H1 (cell line): Measurements from ENCODE around the gene RIPOR2. TPM values are rescaled to one million over a fixed set of nuclear protein-coding genes. Genes with fewer than 3 reads are reported as not detected.

ENCODE experiments used
- CTCF ChIA-PET: fragments of 300-600 bp; sonication (Branson Sonifier 250); formaldehyde crosslinking; loops from one replicate; lab custom pipeline; 2021; ENCODE audit not compliant: partially characterized antibody; lab: Charles Lee
- POLR2A ChIA-PET: fragments of 300-600 bp; sonication (Branson Sonifier 250); formaldehyde crosslinking; loops from one replicate; lab custom pipeline; 2021; ENCODE audit warnings: inconsistent platforms; ENCODE audit not compliant: partially characterized antibody; lab: Charles Lee
- DNase-seq, 2 experiments: peaks; one replicate each; pipeline versions ENCODE4 v3.0.0 to v3.0.0-alpha.2; 2010 to 2022; ENCODE audit warnings: low spot score in 2 of 2, low read depth in 1 of 2, mixed read lengths in 1 of 2
- FAIRE-seq: peaks from 2 replicates; lab custom pipeline; 2011; peaks lifted over from hg19 to GRCh38; lab: Jason Lieb, UNC
- H2AFZ ChIP-seq: 2 replicates; pipeline ENCODE4 v1.8.1; 2012; ENCODE audit warnings: low read length, inconsistent platforms
- H2AK5ac ChIP-seq: 2 replicates; pipeline ENCODE4 v1.6.1; 2013; ENCODE audit warnings: low read depth, low read length
- H2BK120ac ChIP-seq: replicated peaks from 2 replicates; pipeline ENCODE3; 2013; ENCODE audit warnings: low read depth, low read length, inconsistent platforms
- H2BK12ac ChIP-seq: 2 replicates; pipeline ENCODE4 v1.6.1; 2013; ENCODE audit warnings: low read depth, low read length
- H2BK15ac ChIP-seq: 2 replicates; pipeline ENCODE4 v1.6.1; 2013; ENCODE audit warnings: low read length
- H2BK20ac ChIP-seq: 2 replicates; pipeline ENCODE4 v1.6.1; 2013; ENCODE audit warnings: low read length
- H2BK5ac ChIP-seq: 2 replicates; pipeline ENCODE4 v1.6.1; 2013; ENCODE audit warnings: low read depth, low read length
- H3K14ac ChIP-seq: 2 replicates; pipeline ENCODE4 v1.6.1; 2013; ENCODE audit warnings: inconsistent platforms; ENCODE audit not compliant: insufficient read length
- H3K18ac ChIP-seq: 2 replicates; pipeline ENCODE4 v1.6.1; 2013; ENCODE audit warnings: low read length; ENCODE audit errors: extremely low read depth
- H3K23ac ChIP-seq: 2 replicates; pipeline ENCODE4 v1.6.1; 2013; ENCODE audit warnings: inconsistent platforms; ENCODE audit not compliant: insufficient read length
- H3K23me2 ChIP-seq: 2 replicates; pipeline ENCODE4 v1.6.1; 2013; ENCODE audit warnings: low read depth, low read length
- H3K27ac ChIP-seq: 2 replicates; pipeline ENCODE4 v1.6.1; 2011; ENCODE audit warnings: low read depth, low read length, inconsistent platforms
- H3K27me3 ChIP-seq, 4 experiments: replicated peaks in 1 of 4; 1 replicate in 1 of 4; 2 replicates in 3 of 4; pipeline versions ENCODE4 v1.6.1 to v1.8.1; 2011 to 2013; ENCODE audit warnings: low read length in 3 of 4, mild to moderate bottlenecking in 3 of 4, inconsistent platforms in 2 of 4, mixed read lengths in 2 of 4, moderate library complexity in 1 of 4; ENCODE audit not compliant: control insufficient read depth in 3 of 4, insufficient read depth in 3 of 4; ENCODE audit errors: extremely low read depth in 1 of 4
- H3K36me3 ChIP-seq, 4 experiments: 2 replicates each; pipeline versions ENCODE4 v1.6.1 to v1.8.1; 2011 to 2013; ENCODE audit warnings: mild to moderate bottlenecking in 4 of 4, low read length in 3 of 4, moderate library complexity in 2 of 4, control low read depth in 1 of 4, inconsistent platforms in 1 of 4; ENCODE audit not compliant: insufficient read depth in 4 of 4, control insufficient read depth in 2 of 4
- H3K4ac ChIP-seq: replicated peaks from 2 replicates; pipeline ENCODE3; 2013; ENCODE audit warnings: low read length, low read depth, mixed read lengths, inconsistent platforms; ENCODE audit not compliant: insufficient read length
- H3K4me1 ChIP-seq, 4 experiments: replicated peaks in 1 of 4; 1 replicate in 1 of 4; 2 replicates in 3 of 4; pipeline versions ENCODE4 v1.6.1 to v1.8.1; 2011 to 2013; ENCODE audit warnings: low read length in 3 of 4, inconsistent platforms in 2 of 4, mixed read lengths in 1 of 4; ENCODE audit not compliant: insufficient read depth in 4 of 4, control insufficient read depth in 3 of 4
- H3K4me2 ChIP-seq, 2 experiments: 2 replicates each; pipeline versions ENCODE4 v1.6.1 to v1.8.1; 2011 to 2013; ENCODE audit warnings: low read depth in 2 of 2, low read length in 2 of 2, control low read depth in 1 of 2, inconsistent platforms in 1 of 2, mild to moderate bottlenecking in 1 of 2; ENCODE audit not compliant: insufficient read depth in 1 of 2
- H3K4me3 ChIP-seq, 4 experiments: fragments of 200-600, 300-600 bp in 1 of 4; sonication (generic), shearing (Covaris generic), sonication (Bioruptor Twin) in 1 of 4; 2 replicates each; pipeline versions ENCODE4 v1.5.1 to v1.8.1; 2011 to 2016; ENCODE audit warnings: low read length in 4 of 4, low read depth in 3 of 4, control low read depth in 2 of 4, inconsistent platforms in 2 of 4, mild to moderate bottlenecking in 2 of 4, mixed read lengths in 1 of 4, moderate library complexity in 1 of 4; ENCODE audit not compliant: insufficient read depth in 2 of 4; ENCODE audit errors: extremely low read depth in 1 of 4
- H3K56ac ChIP-seq: replicated peaks from 2 replicates; pipeline ENCODE3; 2013; ENCODE audit warnings: low read depth, mild to moderate bottlenecking, mixed read lengths, low read length, inconsistent platforms; ENCODE audit not compliant: insufficient read length
- H3K79me1 ChIP-seq: 2 replicates; pipeline ENCODE4 v1.6.1; 2013; ENCODE audit warnings: low read depth, low read length, control low read depth
- H3K79me2 ChIP-seq, 2 experiments: 2 replicates each; pipeline versions ENCODE4 v1.6.1 to v1.8.1; 2012 to 2013; ENCODE audit warnings: low read length in 2 of 2, mild to moderate bottlenecking in 2 of 2, inconsistent platforms in 1 of 2; ENCODE audit not compliant: insufficient read depth in 2 of 2, control insufficient read depth in 1 of 2
- H3K9ac ChIP-seq, 4 experiments: replicated peaks in 1 of 4; 1 replicate in 1 of 4; 2 replicates in 3 of 4; pipeline versions ENCODE4 v1.6.1 to v1.8.1; 2011 to 2013; ENCODE audit warnings: low read depth in 3 of 4, low read length in 3 of 4, control low read depth in 2 of 4, mild to moderate bottlenecking in 2 of 4, moderate library complexity in 2 of 4, inconsistent platforms in 1 of 4; ENCODE audit errors: extremely low read depth in 1 of 4
- H3K9me3 ChIP-seq, 2 experiments: 2 replicates each; pipeline versions ENCODE4 v1.6.1 to v1.8.1; 2012 to 2013; ENCODE audit warnings: mild to moderate bottlenecking in 2 of 2, moderate library complexity in 2 of 2, control low read depth in 1 of 2, inconsistent platforms in 1 of 2, low read depth in 1 of 2, low read length in 1 of 2, mixed read lengths in 1 of 2; ENCODE audit not compliant: insufficient read depth in 2 of 2
- H4K20me1 ChIP-seq, 2 experiments: replicated peaks in 1 of 2; 2 replicates each; pipeline versions ENCODE3 to v1.8.1; 2011 to 2013; ENCODE audit warnings: inconsistent platforms in 2 of 2, low read length in 2 of 2, mild to moderate bottlenecking in 1 of 2; ENCODE audit not compliant: insufficient read depth in 2 of 2, control insufficient read depth in 1 of 2
- H4K5ac ChIP-seq: 2 replicates; pipeline ENCODE4 v1.6.1; 2013; ENCODE audit warnings: low read length, low read depth, mixed read lengths, inconsistent platforms; ENCODE audit not compliant: insufficient read length
- H4K8ac ChIP-seq: 2 replicates; pipeline ENCODE4 v1.8.0; 2013; ENCODE audit warnings: mild to moderate bottlenecking, moderate library complexity, low read length, inconsistent platforms; ENCODE audit not compliant: insufficient read depth; ENCODE audit errors: extremely low read depth
- H4K91ac ChIP-seq: replicated peaks from 2 replicates; pipeline ENCODE3; 2013; ENCODE audit warnings: low read length, mixed read lengths, inconsistent platforms; ENCODE audit not compliant: insufficient read length
- BACH1 ChIP-seq: IDR thresholded peaks from 2 replicates; pipeline ENCODE4 v1.6.1; 2012; ENCODE audit warnings: low read length, improper control_type of control experiment
- CBX5 ChIP-seq: fragments of 300-800, 300-1000 bp; sonication (generic); IDR thresholded peaks from 2 replicates; pipeline ENCODE4 v1.7.1; 2016; ENCODE audit warnings: antibody characterized with exemption, low read length, low read depth
- CBX8 ChIP-seq: fragments of 300-800, 300-1000 bp; sonication (generic); IDR thresholded peaks from 2 replicates; pipeline ENCODE4 v1.7.1; 2016; ENCODE audit warnings: low read depth, low read length, borderline replicate concordance
- CHD1 ChIP-seq: IDR thresholded peaks from 2 replicates; pipeline ENCODE4 v1.6.1; 2012; ENCODE audit warnings: low read depth, low read length, improper control_type of control experiment
- EGR1 ChIP-seq: IDR thresholded peaks from 2 replicates; pipeline ENCODE4 v1.6.1; 2011; ENCODE audit warnings: low read depth, low read length, borderline replicate concordance
- EZH2 ChIP-seq: fragments of 200-600 bp; sonication (generic); IDR thresholded peaks from 2 replicates; pipeline ENCODE4 v1.7.1; 2012; ENCODE audit warnings: low read depth, mild to moderate bottlenecking, moderate library complexity, low read length, inconsistent platforms; ENCODE audit not compliant: severe bottlenecking
- NRF1 ChIP-seq: IDR thresholded peaks from 2 replicates; pipeline ENCODE4 v1.6.1; 2011; ENCODE audit warnings: mild to moderate bottlenecking, low read depth, low read length, improper control_type of control experiment
- RBBP5 ChIP-seq: IDR thresholded peaks from 2 replicates; pipeline ENCODE4 v1.7.1; 2012; ENCODE audit warnings: low read depth, mild to moderate bottlenecking, inconsistent platforms, low read length, moderate library complexity, borderline replicate concordance
- RNF2 ChIP-seq: fragments of 200-900, 300-1000 bp; sonication (generic); IDR thresholded peaks from 2 replicates; pipeline ENCODE4 v1.7.1; 2016; ENCODE audit warnings: borderline replicate concordance, low read depth, mild to moderate bottlenecking, antibody characterized with exemption, low read length; ENCODE audit not compliant: poor library complexity, severe bottlenecking; ENCODE audit errors: missing control alignments
- SIN3A ChIP-seq, 2 experiments: IDR thresholded peaks in 1 of 2; conservative IDR thresholded peaks in 1 of 2; 2 replicates each; pipeline ENCODE4 v1.6.1; 2011 to 2012; ENCODE audit warnings: low read length in 2 of 2, improper control_type of control experiment in 1 of 2, low read depth in 1 of 2, mild to moderate bottlenecking in 1 of 2
- SIX5 ChIP-seq: IDR thresholded peaks from 2 replicates; pipeline ENCODE4 v1.6.1; 2011; ENCODE audit warnings: mild to moderate bottlenecking, low read depth, low read length
- TBP ChIP-seq: IDR thresholded peaks from 2 replicates; pipeline ENCODE4 v1.6.1; 2011; ENCODE audit warnings: low read depth, low read length, improper control_type of control experiment
- WGBS, 2 experiments: shearing (Covaris generic) in 1 of 2; methylation state at CpG; one replicate each; pipeline versions ENCODE4 v1.1.6 to v1.1.7; 2013 to 2015; ENCODE audit warnings: low lambda C conversion rate in 2 of 2, mixed read lengths in 2 of 2, inconsistent platforms in 1 of 2, low coverage in 1 of 2, missing lambda C conversion rate in 1 of 2; ENCODE audit not compliant: insufficient replicate concordance in 2 of 2, insufficient coverage in 1 of 2, insufficient read length in 1 of 2; ENCODE audit errors: extremely low coverage in 1 of 2, missing lambda C conversion rate in 1 of 2; 5-methylcytosine and 5-hydroxymethylcytosine counted together
- polyA plus RNA-seq, 7 experiments: library from polyadenylated mRNA; depleted of rRNA in 3 of 7; stranded (reverse) in 5 of 7; unstranded in 2 of 7; fragments of >200 nt in 5 of 7; fragments of 200-250 nt in 2 of 7; gene quantifications; 1 replicate in 5 of 7; 2 replicates in 1 of 7; 4 replicates in 1 of 7; pipeline versions ENCODE4 v1.2.1 to v1.2.3, GENCODE V29; 2011 to 2013; ENCODE audit warnings: missing spikeins in 2 of 7, mixed read lengths in 2 of 7
- total RNA-seq: library from RNA; stranded (reverse); fragmentation: NEBNext Ultra II Directional; extraction: Animal tissue kit (Norgen Biotek cat#: 25700); gene quantifications from 2 replicates; pipeline ENCODE4 v1.2.1, GENCODE V29; 2021
- TF ChIP-seq, protein P1 (sequence below): IDR thresholded peaks from 2 replicates; pipeline ENCODE4 v1.6.1; 2012; ENCODE audit warnings: inconsistent platforms

The RIPOR2 gene
- total and polyA plus RNA-seq, 2 of the 8 experiments (the other 6 are each of a cell fraction or from before 2014, with no cell fraction given), result 16.7 to 45.6 TPM

DNA sequence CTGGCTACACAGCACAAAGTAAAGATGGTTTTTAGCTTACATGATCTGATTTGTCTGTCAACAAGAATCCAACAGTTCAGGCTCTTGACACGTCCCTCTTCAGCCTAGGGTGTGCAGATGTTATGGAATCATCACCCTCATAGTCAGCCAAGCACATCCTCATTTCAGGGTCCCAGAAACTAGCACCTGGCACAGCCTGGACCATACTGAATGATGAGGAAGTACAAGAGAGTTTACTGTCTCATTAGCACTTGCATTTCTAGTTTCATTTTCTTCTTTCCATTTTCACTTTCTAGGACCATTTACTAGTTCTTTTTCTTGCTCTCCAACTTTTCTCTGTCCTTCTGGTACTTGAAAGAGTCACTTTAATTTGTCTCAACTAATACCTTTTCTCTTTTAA is 6.5 kb downstream of the RIPOR2 start:
- Histone ChIP-seq H2BK20ac (no peak overlapping the region), H3K23ac (no peak overlapping the region), H3K23me2 (peaks cover 7% of the 10 kb centered on the region; the same call in 1 of the 2 replicates), H2BK5ac (no peak overlapping the region), H3K18ac (no peak overlapping the region), H2AK5ac (no peak overlapping the region), H2AFZ (no peak overlapping the region), H2BK120ac (no peak overlapping the region), H2BK12ac (no peak overlapping the region), H4K8ac (no peak overlapping the region), H3K27ac (no peak overlapping the region), H3K36me3 (no peaks in the 10 kb centered on the region), H3K56ac (no peak overlapping the region), H3K4ac (no peak overlapping the region), H3K14ac (no peak overlapping the region), H3K9me3 (no peaks in the 10 kb centered on the region), H3K4me1 (peaks cover 4 to 25% (median 19%) of the 10 kb centered on the region in 4 experiments; a peak in 6 of 7 replicates), H3K27me3 (no peaks in the 10 kb centered on the region), H4K5ac (peak overlapping the region; percentile 26), H4K91ac (no peak overlapping the region), H3K4me3 (no peak overlapping the region), H4K20me1 (peaks cover 0 to 6% of the 10 kb centered on the region in 2 experiments), H3K9ac (no peak overlapping the region), H3K79me2 (peaks cover 5 to 87% of the 10 kb centered on the region in 2 experiments; a peak in 3 of 4 replicates), H3K4me2 (no peak overlapping the region), H3K79me1 (no peaks in the 10 kb centered on the region), H2BK15ac (no peak overlapping the region)
- DNase-seq, result no peak
- TF ChIP-seq SIN3A (conservative IDR thresholded peaks at IDR 0.05 in 1 of 2, IDR thresholded peaks at IDR 0.05 in 1 of 2; ENCODE audit: low read depth in 1 of 2, low read length in 2 of 2) (no peak), CBX5 (no peak), CHD1 (no peak), CBX8 (no peak), EGR1 (no peak), EZH2 (no peak), RNF2 (no peak), TBP (no peak), SIX5 (no peak), RBBP5 (no peak), NRF1 (no peak), BACH1 (no peak)
- TF ChIP-seq, protein P1, sequence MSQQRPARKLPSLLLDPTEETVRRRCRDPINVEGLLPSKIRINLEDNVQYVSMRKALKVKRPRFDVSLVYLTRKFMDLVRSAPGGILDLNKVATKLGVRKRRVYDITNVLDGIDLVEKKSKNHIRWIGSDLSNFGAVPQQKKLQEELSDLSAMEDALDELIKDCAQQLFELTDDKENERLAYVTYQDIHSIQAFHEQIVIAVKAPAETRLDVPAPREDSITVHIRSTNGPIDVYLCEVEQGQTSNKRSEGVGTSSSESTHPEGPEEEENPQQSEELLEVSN, result no peak
- ChIA-PET POLR2A (no interaction called here), CTCF (interaction anchor here (1.0 to 8.5 kb wide), 7 partner anchors 20 to 89 kb away, joined by 3 to 87 read pairs (median 4); no protein-coding TSS in a partner anchor)
- no peak for FAIRE-seq
- WGBS, 2 experiments, result 84% methylated on average over 1 of the region's 1 CpG; no CpG with 5 or more reads in 1 of the 2 experiments
